Activated CD4-positive, alpha-beta memory T cell treated with anti-CD3 and anti-CD28 coated beads, Interleukin-2, amount 10 ng/mL, durations not matched to agents 7 days and 5 days (primary cell): ENCODE measurements around the gene ZNF17. TPM values are rescaled to one million over a fixed set of nuclear protein-coding genes. Genes with fewer than 3 reads are reported as not detected.

Experiments
- CTCF ChIA-PET: fragments of 350-600 bp; sonication (Branson Sonifier 250); formaldehyde crosslinking; loops from one replicate; lab custom pipeline; 2021; ENCODE audit warnings: antibody characterized with exemption, inconsistent platforms; lab: Charles Lee
- POLR2A ChIA-PET: fragments of 350-600 bp; sonication (Branson Sonifier 250); formaldehyde crosslinking; loops from one replicate; lab custom pipeline; 2021; ENCODE audit warnings: antibody characterized with exemption; lab: Charles Lee
- DNase-seq: peaks from one replicate; pipeline ENCODE4 v3.0.0-alpha.2; 2020
- H3K27ac Mint-ChIP-seq: one replicate; pipeline ENCODE4 v1.8.0; 2021; ENCODE audit warnings: mild to moderate bottlenecking, mixed read lengths
- H3K27me3 Mint-ChIP-seq: one replicate; pipeline ENCODE4 v1.8.0; 2021; ENCODE audit warnings: mixed read lengths
- H3K36me3 Mint-ChIP-seq: one replicate; pipeline ENCODE4 v1.8.0; 2021; ENCODE audit warnings: low read depth, mixed read lengths
- H3K4me1 Mint-ChIP-seq: one replicate; pipeline ENCODE4 v1.8.0; 2021; ENCODE audit warnings: mixed read lengths
- H3K4me3 Mint-ChIP-seq: one replicate; pipeline ENCODE4 v1.8.0; 2021; ENCODE audit warnings: mild to moderate bottlenecking, mixed read lengths
- H3K9me3 Mint-ChIP-seq: one replicate; pipeline ENCODE4 v1.8.0; 2021; ENCODE audit warnings: mixed read lengths
- total RNA-seq, 2 experiments: library from RNA; stranded (reverse); gene quantifications; one replicate each; pipeline ENCODE4 v1.2.3, GENCODE V29; 2021

Gene ZNF17
- total RNA-seq, 2 experiments from 2014 or later: 9.1 to 12.6 TPM

- peaks cover 51% of the 10 kb centered on the region for H3K36me3 Mint-ChIP-seq
- ChIA-PET POLR2A (interaction anchor here (0.8 to 2.0 kb wide), 12 partner anchors 9 to 794 kb away, joined by 3 to 12 read pairs (median 4); partner anchors contain the start of genes TRAPPC2B, ZNF134, ZNF264 and ZNF417), CTCF (interaction anchor here (1.5 to 1.7 kb wide), 2 partner anchors 22 to 38 kb away, joined by 3 to 5 read pairs; partner anchors contain the start of gene ZNF304)
- H3K4me3 Mint-ChIP-seq: peak overlapping the region; percentile 98
- H3K27me3 Mint-ChIP-seq: no peaks in the 10 kb centered on the region
- peaks cover 39% of the 10 kb centered on the region for H3K4me1 Mint-ChIP-seq
- no peak for DNase-seq
- peaks cover 38% of the 10 kb centered on the region for H3K9me3 Mint-ChIP-seq
- peak overlapping the region; percentile 87 for H3K27ac Mint-ChIP-seq
Measured at GRCh38 chr19:57389194-57389729, 21.7 kb upstream of the ZNF17 start.

DNA sequence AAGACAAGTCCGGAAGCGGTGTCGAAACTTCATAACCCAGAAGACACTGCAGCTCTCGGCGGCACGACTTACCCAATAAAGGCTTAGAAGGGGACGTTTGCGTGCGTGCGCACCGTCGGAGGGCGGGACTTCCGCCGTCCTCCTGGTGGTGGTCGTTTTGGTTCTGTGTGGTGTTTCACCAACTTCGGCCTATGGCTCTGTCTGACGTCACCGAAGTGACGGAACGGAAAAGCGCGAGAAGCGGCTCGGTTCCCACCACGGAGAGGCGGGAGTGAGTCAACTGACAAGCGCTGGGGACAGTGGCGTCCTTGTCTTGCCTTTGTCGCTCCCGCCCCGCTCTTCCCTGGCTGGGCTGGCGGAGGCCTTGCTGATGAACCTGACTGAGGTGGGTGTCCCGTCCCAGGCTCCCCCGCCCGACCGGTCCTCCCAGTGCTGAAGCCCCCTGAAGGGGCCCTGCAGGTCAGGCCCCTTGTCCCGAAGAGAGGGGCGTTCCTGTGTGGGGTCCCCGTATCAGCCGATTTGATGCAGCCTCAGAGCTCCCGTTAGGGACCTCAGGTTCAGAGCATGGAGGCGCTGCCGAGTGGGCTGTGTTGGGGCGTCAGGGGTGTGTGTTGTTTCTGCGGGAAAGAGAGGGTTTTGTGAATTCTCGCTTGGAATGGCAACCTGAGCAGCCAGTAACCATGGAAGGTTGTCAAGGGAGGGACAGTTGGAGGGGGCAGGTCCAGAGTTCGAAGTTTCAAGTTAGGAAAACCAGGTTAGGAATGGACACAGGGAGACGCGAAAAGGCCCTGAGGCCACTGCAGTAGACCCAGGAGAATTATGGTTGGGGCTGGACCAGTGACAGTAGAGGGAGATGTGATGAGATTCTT, 21.0 kb upstream of the ZNF17 start, which contains the start of gene ZNF548:
ZNF548 (plus strand) TSS at position 125 of the 869 bp plus-strand sequence; CDS start at position 371, 246 bp downstream.
- CTCF ChIA-PET: interaction anchor here (1.5 to 1.7 kb wide), 2 partner anchors 22 to 39 kb away, joined by 3 to 5 read pairs; partner anchors contain the start of gene ZNF304
- no peaks in the 10 kb centered on the region for H3K27me3 Mint-ChIP-seq
- peaks cover 38% of the 10 kb centered on the region for H3K9me3 Mint-ChIP-seq
- peak within 1 kb of the TSS; percentile 98 for H3K4me3 Mint-ChIP-seq
- peak within 1 kb of the TSS; percentile 87 for H3K27ac Mint-ChIP-seq
- peaks cover 58% of the 10 kb centered on the region for H3K36me3 Mint-ChIP-seq
- peak; percentile 95 for DNase-seq
- peaks cover 43% of the 10 kb centered on the region for H3K4me1 Mint-ChIP-seq
- POLR2A ChIA-PET: interaction anchor here (0.8 to 2.0 kb wide), 11 partner anchors 9 to 794 kb away, joined by 3 to 12 read pairs (median 4); partner anchors contain the start of genes TRAPPC2B, ZNF264, ZNF417 and ZNF419

DNA sequence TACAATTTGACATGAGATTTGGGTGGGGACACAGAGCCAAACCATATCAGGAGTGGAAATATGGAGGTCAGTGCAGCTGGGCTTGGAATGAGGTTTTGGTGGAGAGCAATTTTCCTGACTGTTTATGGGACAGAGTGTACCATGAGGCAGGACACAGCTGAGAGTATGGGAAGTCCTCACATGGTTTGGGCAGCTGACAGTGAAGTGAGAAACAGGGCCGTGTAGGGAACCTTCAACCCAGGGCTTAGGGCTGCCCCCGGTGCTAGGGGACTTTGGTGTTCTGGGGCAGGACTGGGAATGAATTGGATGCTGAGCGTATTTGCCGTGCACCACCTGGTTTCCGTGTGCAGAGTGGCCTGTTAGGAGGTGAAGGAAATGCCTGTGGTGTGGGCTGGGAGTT, 15.3 kb upstream of the ZNF17 start:
- no peak for DNase-seq
- Mint-ChIP-seq H3K27ac (no peak overlapping the region), H3K9me3 (peaks cover 61% of the 10 kb centered on the region), H3K27me3 (no peaks in the 10 kb centered on the region), H3K4me1 (peaks cover 24% of the 10 kb centered on the region), H3K4me3 (no peak overlapping the region), H3K36me3 (peaks cover 90% of the 10 kb centered on the region)
- CTCF ChIA-PET: no interaction called here
- POLR2A ChIA-PET: no interaction called here

GRCh38 chr19:57398868-57399267, 12.1 kb upstream of the ZNF17 start:
- ChIA-PET POLR2A (interaction anchor here (0.7 kb wide), 1 partner anchor 9 kb away, joined by 3 read pairs; the partner anchor contains the start of gene ZNF548), CTCF (no interaction called here)
- H3K27me3 Mint-ChIP-seq: no peaks in the 10 kb centered on the region
- peaks cover 82% of the 10 kb centered on the region for H3K36me3 Mint-ChIP-seq
- no peak for DNase-seq
- H3K9me3 Mint-ChIP-seq: peaks cover 71% of the 10 kb centered on the region
- no peak overlapping the region for H3K27ac Mint-ChIP-seq
- H3K4me3 Mint-ChIP-seq: no peak overlapping the region
- H3K4me1 Mint-ChIP-seq: peaks cover 9% of the 10 kb centered on the region

DNA sequence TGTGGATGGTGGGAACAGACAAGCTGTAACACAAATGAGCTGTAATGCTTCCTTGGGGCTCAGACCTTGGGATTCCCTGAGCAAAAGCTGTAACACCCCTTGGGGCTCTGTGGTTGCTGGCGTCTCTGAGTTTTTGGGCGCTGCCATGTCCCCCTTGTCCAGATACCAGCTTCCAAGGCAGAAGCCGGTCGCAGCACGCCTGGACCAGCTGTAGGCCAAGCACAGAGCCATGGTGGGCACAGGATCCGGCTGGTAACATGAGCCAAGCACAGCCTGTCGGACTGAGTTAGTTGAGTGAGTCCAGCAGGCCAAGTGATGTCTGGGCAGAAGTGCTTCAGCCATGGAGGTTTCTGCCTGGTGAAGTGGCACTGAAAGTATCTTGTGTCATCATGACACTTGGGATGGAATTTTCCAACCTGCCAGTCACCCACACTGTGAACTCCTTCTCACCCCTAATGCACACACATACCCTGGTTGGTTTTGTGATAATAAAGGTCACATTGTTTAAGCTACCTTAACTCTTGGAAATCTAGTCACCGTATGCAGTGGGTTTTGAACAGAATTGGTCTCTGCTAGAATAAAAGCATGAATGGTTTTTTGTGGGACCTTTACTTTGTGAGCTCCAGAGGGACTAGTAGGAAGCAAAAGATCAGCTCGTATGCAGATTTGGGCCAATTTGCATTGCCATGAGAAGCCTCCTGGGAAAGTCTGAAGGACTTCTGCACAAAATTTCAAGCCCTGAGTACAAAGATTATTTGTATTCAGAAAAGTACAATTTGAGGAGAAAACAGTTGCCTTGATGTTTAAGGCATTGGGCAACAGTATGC, 7.0 kb upstream of the ZNF17 start:
- DNase-seq: no peak
- H3K4me3 Mint-ChIP-seq: no peak overlapping the region
- H3K27ac Mint-ChIP-seq: no peak overlapping the region
- ChIA-PET POLR2A (no interaction called here), CTCF (interaction anchor here (0.7 kb wide), 1 partner anchor 36 kb away, joined by 3 read pairs; no protein-coding TSS in a partner anchor)
- H3K4me1 Mint-ChIP-seq: peaks cover 4% of the 10 kb centered on the region
- H3K27me3 Mint-ChIP-seq: no peaks in the 10 kb centered on the region
- H3K36me3 Mint-ChIP-seq: peaks cover 32% of the 10 kb centered on the region
- peaks cover 34% of the 10 kb centered on the region for H3K9me3 Mint-ChIP-seq

GRCh38 chr19:57406516-57407123, 4.3 kb upstream of the ZNF17 start:
- no peak overlapping the region for H3K27ac Mint-ChIP-seq
- no peaks in the 10 kb centered on the region for H3K27me3 Mint-ChIP-seq
- peaks cover 15% of the 10 kb centered on the region for H3K9me3 Mint-ChIP-seq
- H3K4me3 Mint-ChIP-seq: no peak overlapping the region
- peak; percentile 73 for DNase-seq
- peaks cover 15% of the 10 kb centered on the region for H3K36me3 Mint-ChIP-seq
- H3K4me1 Mint-ChIP-seq: peaks cover 18% of the 10 kb centered on the region
- ChIA-PET POLR2A (no interaction called here), CTCF (no interaction called here)

- Mint-ChIP-seq H3K36me3 (peaks cover 73% of the 10 kb centered on the region), H3K4me3 (no peak overlapping the region), H3K27me3 (no peaks in the 10 kb centered on the region), H3K27ac (no peak overlapping the region), H3K4me1 (peaks cover 1% of the 10 kb centered on the region), H3K9me3 (peaks cover 70% of the 10 kb centered on the region)
- ChIA-PET CTCF (no interaction called here), POLR2A (interaction anchor here (1.3 kb wide), 1 partner anchor 228 kb away, joined by 3 read pairs; no protein-coding TSS in a partner anchor)
- no peak for DNase-seq
Measured at GRCh38 chr19:57419439-57419838, 8.5 kb downstream of the ZNF17 start.

DNA sequence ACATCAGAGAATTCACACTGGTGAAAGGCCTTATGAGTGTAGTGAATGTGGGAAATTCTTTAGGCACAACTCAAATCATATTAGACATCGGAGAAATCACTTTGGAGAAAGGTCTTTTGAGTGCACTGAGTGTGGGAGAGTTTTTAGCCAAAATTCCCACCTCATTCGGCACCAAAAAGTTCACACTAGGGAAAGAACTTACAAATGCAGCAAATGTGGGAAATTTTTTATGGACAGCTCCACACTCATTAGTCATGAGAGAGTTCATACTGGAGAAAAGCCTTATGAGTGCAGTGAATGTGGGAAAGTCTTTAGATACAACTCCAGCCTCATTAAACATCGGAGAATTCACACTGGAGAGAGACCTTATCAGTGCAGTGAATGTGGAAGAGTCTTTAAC, 10.1 kb downstream of the ZNF17 start:
- H3K27me3 Mint-ChIP-seq: no peaks in the 10 kb centered on the region
- DNase-seq: no peak
- no peak overlapping the region for H3K27ac Mint-ChIP-seq
- peaks cover 61% of the 10 kb centered on the region for H3K9me3 Mint-ChIP-seq
- CTCF ChIA-PET: no interaction called here
- peaks cover 57% of the 10 kb centered on the region for H3K36me3 Mint-ChIP-seq
- POLR2A ChIA-PET: no interaction called here
- H3K4me1 Mint-ChIP-seq: no peaks in the 10 kb centered on the region
- no peak overlapping the region for H3K4me3 Mint-ChIP-seq

DNA sequence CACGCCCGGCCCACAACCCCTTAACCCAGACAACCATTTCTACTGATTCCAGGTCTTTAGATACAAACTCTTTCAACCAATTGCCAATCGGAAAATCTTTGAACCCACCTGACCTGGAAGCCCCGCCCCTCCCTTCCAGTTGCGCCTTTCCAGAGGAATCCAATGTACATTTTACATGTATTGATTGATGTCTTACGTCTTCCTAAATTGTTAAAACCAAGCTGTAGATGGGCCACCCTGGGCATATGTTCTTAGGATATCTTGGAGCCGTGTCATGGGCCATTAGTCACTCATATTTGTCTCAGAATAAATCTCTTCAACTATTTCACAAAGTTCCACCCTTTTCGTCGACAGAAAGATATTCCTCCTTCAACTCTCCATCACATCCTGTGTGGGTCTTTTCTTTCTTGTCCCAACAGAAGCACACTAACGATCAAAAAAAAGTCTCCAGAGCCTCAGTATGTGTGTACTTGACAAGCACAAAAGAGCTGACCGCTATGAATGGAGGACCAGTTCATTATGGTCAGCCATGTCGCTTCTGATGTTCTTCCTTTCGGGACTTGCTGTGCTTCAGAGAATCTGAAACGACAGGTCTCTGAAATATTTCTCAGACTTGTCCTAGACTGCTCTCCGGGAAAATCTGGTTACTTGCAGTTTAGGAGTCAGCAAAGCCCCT, 23.6 kb downstream of the ZNF17 start:
- ChIA-PET CTCF (interaction anchor here (1.0 kb wide), 1 partner anchor 175 kb away, joined by 3 read pairs; no protein-coding TSS in a partner anchor), POLR2A (interaction anchor here (1.1 to 1.7 kb wide), 5 partner anchors 43 to 748 kb away, joined by 3 to 5 read pairs (median 3); partner anchors contain the start of genes TRAPPC2B, ZNF211, ZNF274 and ZNF547)
- Mint-ChIP-seq H3K9me3 (peaks cover 29% of the 10 kb centered on the region), H3K36me3 (peaks cover 37% of the 10 kb centered on the region), H3K4me1 (peaks cover 24% of the 10 kb centered on the region), H3K27ac (peak overlapping the region; percentile 60), H3K4me3 (peak overlapping the region; percentile 90), H3K27me3 (no peaks in the 10 kb centered on the region)
- no peak for DNase-seq

DNA sequence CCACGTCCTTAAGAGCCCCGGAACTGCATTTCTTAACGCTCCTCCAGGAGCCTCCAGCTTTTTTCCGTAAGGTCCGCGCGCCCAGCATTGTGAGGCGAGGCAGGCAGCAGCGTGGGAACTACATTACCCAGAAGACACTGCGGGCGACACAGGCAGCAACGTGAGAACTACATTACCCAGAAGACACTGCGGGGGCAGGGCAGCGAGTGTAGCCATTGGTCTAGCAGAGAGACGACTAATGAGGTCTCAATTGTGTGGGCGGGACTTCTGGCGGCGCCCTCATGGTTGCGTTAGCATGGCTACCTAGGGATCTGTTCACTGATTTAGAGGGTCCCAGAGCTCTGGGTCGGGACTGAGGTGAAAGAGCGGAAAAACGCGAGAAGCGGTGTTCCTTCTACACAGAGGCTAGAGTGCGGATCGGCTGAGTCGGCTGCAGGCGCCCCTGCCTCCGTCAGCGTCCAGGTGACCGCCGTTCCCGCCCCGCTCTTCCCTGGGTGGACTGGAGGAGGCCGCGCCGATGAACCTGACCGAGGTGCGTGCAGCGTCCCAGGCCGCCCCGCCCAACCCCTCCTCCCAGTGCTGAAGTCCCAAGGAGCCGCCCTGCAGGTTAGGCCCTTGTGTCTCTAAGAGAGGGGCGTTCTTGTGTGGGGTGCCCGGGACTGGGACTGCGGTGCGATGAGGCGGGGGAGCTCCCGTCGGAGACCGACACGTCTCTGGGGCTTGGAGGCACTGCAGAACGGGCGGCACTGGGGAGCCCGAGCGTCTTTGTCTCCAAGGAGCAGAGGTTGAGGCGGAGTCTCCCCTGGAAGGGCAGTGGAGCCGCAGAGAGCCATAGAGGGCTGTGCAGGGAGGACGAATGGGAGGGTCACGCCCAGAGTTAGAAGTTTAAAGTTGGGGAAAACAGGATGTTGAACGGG, 24.4 kb downstream of the ZNF17 start, which contains the start of gene ZNF749:
ZNF749 (plus strand) TSS at position 264 of the 917 bp plus-strand sequence; CDS start at position 518, 254 bp downstream.
- H3K36me3 Mint-ChIP-seq: peaks cover 45% of the 10 kb centered on the region
- CTCF ChIA-PET: no interaction called here

More for the DNA sequence above, 24.4 kb downstream of the ZNF17 start, which contains the start of gene ZNF749:
- Mint-ChIP-seq H3K27ac (peak within 1 kb of the TSS; percentile 60), H3K27me3 (no peaks in the 10 kb centered on the region), H3K4me1 (peaks cover 24% of the 10 kb centered on the region), H3K4me3 (peak within 1 kb of the TSS; percentile 90), H3K9me3 (peaks cover 32% of the 10 kb centered on the region)
- POLR2A ChIA-PET: interaction anchor here (0.5 to 1.7 kb wide), 7 partner anchors 42 to 748 kb away, joined by 3 to 5 read pairs (median 3); partner anchors contain the start of genes TRAPPC2B, ZNF211, ZNF274 and ZNF547
- DNase-seq: peak; percentile 97
